ENCODE results near the gene RBPJ. TPM values are rescaled to one million over a fixed set of nuclear protein-coding genes. Genes with fewer than 3 reads are reported as not detected.

RBPJ gene
- total and polyA plus RNA-seq, 2 of the 8 experiments (the other 6 are each of a cell fraction or from before 2014, with no cell fraction given): 65.5 to 217 TPM

GRCh38 chr4:26365537-26366150 lies 44.8 kb downstream of the RBPJ start (continued):
- TF ChIP-seq PHF8 (conservative IDR thresholded peaks at IDR 0.05; ENCODE audit: low read depth, low read length) (no peak), HDAC2 (IDR thresholded peaks at IDR 0.05; ENCODE audit: borderline replicate concordance in 1 of 2, low read depth in 2 of 2, low read length in 2 of 2) (no peak), MAX (IDR thresholded peaks at IDR 0.05) (no peak), NRF1 (IDR thresholded peaks at IDR 0.05; ENCODE audit: low read depth, low read length) (no peak), SP1 (IDR thresholded peaks at IDR 0.05; ENCODE audit: low read depth, low read length) (no peak), SIX5 (IDR thresholded peaks at IDR 0.05; ENCODE audit: low read depth, low read length) (no peak), JUND (IDR thresholded peaks at IDR 0.05; ENCODE audit: low read length) (no peak)

Data from H1 (cell line).